Measurements from ENCODE around the gene MDGA2.

MDGA2 gene

DNA sequence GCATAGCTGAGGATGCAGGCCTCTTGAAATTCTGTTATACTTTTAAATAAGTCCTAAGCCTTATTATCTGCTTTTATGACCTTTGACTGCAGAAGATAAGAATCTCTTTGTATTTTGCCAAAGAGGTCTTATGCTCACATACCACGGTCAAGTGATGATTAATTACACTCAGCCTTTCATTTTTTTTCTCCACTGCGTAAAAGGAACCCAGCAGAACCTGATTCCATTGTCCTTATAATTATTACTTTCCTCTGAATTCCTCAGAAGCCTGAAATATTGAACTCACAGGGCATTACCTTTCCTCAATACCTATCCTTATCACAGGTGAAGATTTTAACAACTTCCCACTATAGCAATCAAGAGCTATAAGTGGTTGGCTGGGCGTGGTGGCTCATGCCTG, 525.1 kb downstream of the MDGA2 start:
- H3K4me1 ChIP-seq (ENCODE audit: low read depth, poor library complexity, severe bottlenecking): no peaks in the 10 kb centered on the region
- H2AFZ ChIP-seq (ENCODE audit: low read depth): no peak overlapping the region
- TF ChIP-seq, protein P1, sequence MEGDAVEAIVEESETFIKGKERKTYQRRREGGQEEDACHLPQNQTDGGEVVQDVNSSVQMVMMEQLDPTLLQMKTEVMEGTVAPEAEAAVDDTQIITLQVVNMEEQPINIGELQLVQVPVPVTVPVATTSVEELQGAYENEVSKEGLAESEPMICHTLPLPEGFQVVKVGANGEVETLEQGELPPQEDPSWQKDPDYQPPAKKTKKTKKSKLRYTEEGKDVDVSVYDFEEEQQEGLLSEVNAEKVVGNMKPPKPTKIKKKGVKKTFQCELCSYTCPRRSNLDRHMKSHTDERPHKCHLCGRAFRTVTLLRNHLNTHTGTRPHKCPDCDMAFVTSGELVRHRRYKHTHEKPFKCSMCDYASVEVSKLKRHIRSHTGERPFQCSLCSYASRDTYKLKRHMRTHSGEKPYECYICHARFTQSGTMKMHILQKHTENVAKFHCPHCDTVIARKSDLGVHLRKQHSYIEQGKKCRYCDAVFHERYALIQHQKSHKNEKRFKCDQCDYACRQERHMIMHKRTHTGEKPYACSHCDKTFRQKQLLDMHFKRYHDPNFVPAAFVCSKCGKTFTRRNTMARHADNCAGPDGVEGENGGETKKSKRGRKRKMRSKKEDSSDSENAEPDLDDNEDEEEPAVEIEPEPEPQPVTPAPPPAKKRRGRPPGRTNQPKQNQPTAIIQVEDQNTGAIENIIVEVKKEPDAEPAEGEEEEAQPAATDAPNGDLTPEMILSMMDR (conservative IDR thresholded peaks at IDR 0.05; ENCODE audit: low read depth, low read length): no peak
- no peaks in the 10 kb centered on the region for H3K27me3 ChIP-seq (ENCODE audit: insufficient read depth, low read depth)
- no peaks in the 10 kb centered on the region for H4K20me1 ChIP-seq (ENCODE audit: insufficient read depth)
- H3K9ac ChIP-seq: no peak overlapping the region
- H3K36me3 ChIP-seq (ENCODE audit: insufficient read depth): no peaks in the 10 kb centered on the region
- H3K27ac ChIP-seq: no peak overlapping the region
- no peaks in the 10 kb centered on the region for H3K79me2 ChIP-seq (ENCODE audit: insufficient read depth, low read depth)
- H3K4me2 ChIP-seq: no peak overlapping the region
- no peak overlapping the region for H3K4me3 ChIP-seq (IDR thresholded peaks at IDR 0.05; ENCODE audit: insufficient read depth, low read depth, low read length)

DNA sequence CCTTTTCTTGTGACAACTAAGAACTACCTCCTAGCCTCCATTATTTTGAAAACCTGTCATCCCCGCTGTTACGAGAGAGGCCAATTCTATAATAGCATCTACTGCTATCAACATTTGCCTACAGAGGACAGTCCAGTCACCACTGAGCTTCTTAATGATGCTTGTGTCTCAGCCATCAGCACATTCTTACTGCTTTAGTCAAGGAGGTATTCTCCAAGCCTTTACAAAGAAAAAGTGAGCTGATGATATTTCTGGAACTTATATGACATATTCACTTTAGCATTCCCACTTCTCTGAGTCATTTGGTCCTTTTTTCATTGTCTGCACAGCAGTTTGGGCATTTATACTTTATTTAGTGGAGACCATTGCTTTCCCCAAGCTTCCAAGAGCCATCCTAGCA, 526.1 kb downstream of the MDGA2 start:
- Histone ChIP-seq H3K4me1 (ENCODE audit: low read depth, poor library complexity, severe bottlenecking) (no peaks in the 10 kb centered on the region), H4K20me1 (ENCODE audit: insufficient read depth) (no peaks in the 10 kb centered on the region), H3K9ac (no peak overlapping the region), H2AFZ (ENCODE audit: low read depth) (no peak overlapping the region), H3K4me3 (IDR thresholded peaks at IDR 0.05; ENCODE audit: insufficient read depth, low read depth, low read length) (no peak overlapping the region), H3K79me2 (ENCODE audit: insufficient read depth, low read depth) (no peaks in the 10 kb centered on the region), H3K27me3 (ENCODE audit: insufficient read depth, low read depth) (no peaks in the 10 kb centered on the region), H3K27ac (no peak overlapping the region), H3K4me2 (no peak overlapping the region), H3K36me3 (ENCODE audit: insufficient read depth) (no peaks in the 10 kb centered on the region)
- TF ChIP-seq, protein P1 (conservative IDR thresholded peaks at IDR 0.05; ENCODE audit: low read depth, low read length): no peak

DNA sequence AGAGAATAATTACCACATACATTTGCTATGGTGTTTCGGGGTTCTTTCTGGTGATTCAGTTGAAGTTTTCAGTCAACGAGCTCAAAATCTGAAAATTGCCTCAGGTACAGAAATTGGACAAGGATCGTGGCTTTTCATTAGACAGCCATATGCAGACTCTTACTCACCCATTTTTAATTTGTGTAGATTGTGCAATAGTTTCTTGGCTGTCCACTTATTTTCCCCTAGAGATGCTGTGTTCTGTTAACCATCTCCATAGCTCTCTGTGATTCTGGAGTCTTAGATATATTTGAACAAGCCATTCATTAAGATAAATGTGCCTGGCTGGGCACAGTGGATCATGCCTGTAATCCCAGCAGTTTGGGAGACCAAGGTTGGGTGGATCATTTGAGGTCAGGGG, 526.7 kb downstream of the MDGA2 start:
- H4K20me1 ChIP-seq (ENCODE audit: insufficient read depth): no peaks in the 10 kb centered on the region
- no peaks in the 10 kb centered on the region for H3K79me2 ChIP-seq (ENCODE audit: insufficient read depth, low read depth)
- TF ChIP-seq, protein P1 (conservative IDR thresholded peaks at IDR 0.05; ENCODE audit: low read depth, low read length): no peak
- H3K9ac ChIP-seq: no peak overlapping the region
- no peak overlapping the region for H2AFZ ChIP-seq (ENCODE audit: low read depth)
- H3K27ac ChIP-seq: no peak overlapping the region
- H3K4me3 ChIP-seq (IDR thresholded peaks at IDR 0.05; ENCODE audit: insufficient read depth, low read depth, low read length): no peak overlapping the region
- no peaks in the 10 kb centered on the region for H3K36me3 ChIP-seq (ENCODE audit: insufficient read depth)
- no peak overlapping the region for H3K4me2 ChIP-seq
- H3K4me1 ChIP-seq (ENCODE audit: low read depth, poor library complexity, severe bottlenecking): no peaks in the 10 kb centered on the region
- no peaks in the 10 kb centered on the region for H3K27me3 ChIP-seq (ENCODE audit: insufficient read depth, low read depth)

DNA sequence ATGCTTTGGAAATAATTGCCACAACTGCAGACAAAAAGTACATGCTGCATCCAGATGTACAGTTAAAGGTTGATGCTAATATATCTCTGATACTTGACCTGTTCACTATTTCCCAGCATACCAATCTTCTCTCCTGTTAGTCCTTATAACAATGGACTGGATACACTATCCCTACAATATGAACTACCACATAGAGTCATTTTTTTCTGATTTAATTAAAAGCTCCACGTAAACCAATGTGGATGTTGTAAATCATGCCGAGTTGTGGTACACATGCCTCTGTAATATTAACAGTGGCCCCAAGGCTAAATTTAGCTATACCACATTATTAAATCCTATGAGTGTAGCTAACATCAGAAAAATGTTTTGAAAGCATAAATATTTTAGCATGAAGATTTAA, 554.8 kb downstream of the MDGA2 start:
- Histone ChIP-seq H3K9ac (no peak overlapping the region), H3K27ac (no peak overlapping the region), H3K36me3 (ENCODE audit: insufficient read depth) (no peaks in the 10 kb centered on the region), H3K79me2 (ENCODE audit: insufficient read depth, low read depth) (no peaks in the 10 kb centered on the region), H2AFZ (ENCODE audit: low read depth) (no peak overlapping the region), H3K4me1 (ENCODE audit: low read depth, poor library complexity, severe bottlenecking) (no peaks in the 10 kb centered on the region), H4K20me1 (ENCODE audit: insufficient read depth) (no peaks in the 10 kb centered on the region), H3K4me3 (IDR thresholded peaks at IDR 0.05; ENCODE audit: insufficient read depth, low read depth, low read length) (no peak overlapping the region), H3K4me2 (no peak overlapping the region), H3K27me3 (ENCODE audit: insufficient read depth, low read depth) (no peaks in the 10 kb centered on the region)
- TF ChIP-seq, protein P1 (conservative IDR thresholded peaks at IDR 0.05; ENCODE audit: low read depth, low read length): no peak

DNA sequence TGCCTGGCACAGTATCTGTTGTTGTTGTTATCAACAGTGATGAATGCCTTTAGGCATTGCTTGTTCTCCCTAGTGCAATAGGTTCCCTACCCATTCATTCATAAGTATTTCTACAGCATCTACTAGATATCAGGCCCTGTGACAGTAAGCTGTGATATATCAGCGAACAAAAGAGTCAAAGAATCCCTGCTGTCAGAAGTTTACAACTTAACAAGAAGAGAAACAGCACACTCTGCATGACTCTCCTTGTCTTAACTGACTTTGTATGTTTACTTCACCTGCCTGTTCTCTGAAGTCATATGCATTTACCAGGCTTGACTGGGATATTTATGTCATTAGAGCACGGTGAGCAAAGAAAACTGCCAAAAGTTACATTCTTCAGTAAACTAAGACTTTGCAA, 571.6 kb downstream of the MDGA2 start:
- Histone ChIP-seq H3K4me1 (ENCODE audit: low read depth, poor library complexity, severe bottlenecking) (no peaks in the 10 kb centered on the region), H3K36me3 (ENCODE audit: insufficient read depth) (no peaks in the 10 kb centered on the region), H4K20me1 (ENCODE audit: insufficient read depth) (no peaks in the 10 kb centered on the region), H3K79me2 (ENCODE audit: insufficient read depth, low read depth) (no peaks in the 10 kb centered on the region), H3K27me3 (ENCODE audit: insufficient read depth, low read depth) (no peaks in the 10 kb centered on the region), H3K9ac (no peak overlapping the region), H3K4me3 (IDR thresholded peaks at IDR 0.05; ENCODE audit: insufficient read depth, low read depth, low read length) (no peak overlapping the region), H2AFZ (ENCODE audit: low read depth) (no peak overlapping the region), H3K27ac (no peak overlapping the region), H3K4me2 (no peak overlapping the region)
- TF ChIP-seq, protein P1 (conservative IDR thresholded peaks at IDR 0.05; ENCODE audit: low read depth, low read length): no peak

Data from KMS-11 (cell line).